SK-N-SH (cell line): ENCODE results near the gene FLT3LG. TPM values are rescaled to one million over a fixed set of nuclear protein-coding genes. Genes with fewer than 3 reads are reported as not detected.

Experiments
- CTCF ChIA-PET: fragments of 300-600, 350-600 bp; formaldehyde crosslinking; extraction: SDS; loops from one replicate; lab custom pipeline; 2021; lab: Yijun Ruan, JAX
- POLR2A ChIA-PET: fragments of 350-600 bp; sonication (Branson Sonifier 250); formaldehyde crosslinking; extraction: SDS; loops from one replicate; lab custom pipeline; 2020; ENCODE audit warnings: antibody characterized with exemption, inconsistent platforms; lab: Yijun Ruan, JAX
- DNase-seq: peaks from one replicate; pipeline ENCODE4 v3.0.0; 2012
- H2AFZ ChIP-seq: fragments of 200-600 bp; sonication (generic); 2 replicates; pipeline ENCODE4 v1.8.1; 2016; ENCODE audit warnings: antibody characterized with exemption, mild to moderate bottlenecking, low read depth
- H3F3A ChIP-seq: fragments of 200-600 bp; sonication (generic); replicated peaks from 2 replicates; pipeline ENCODE3; 2016; ENCODE audit warnings: antibody characterized with exemption, mild to moderate bottlenecking; ENCODE audit not compliant: insufficient read depth
- H3K27ac ChIP-seq, 2 experiments: fragments of 200-500 bp in 1 of 2; fragments of 200-600 bp in 1 of 2; sonication (Bioruptor generic) in 1 of 2; sonication (generic), shearing (Covaris generic) in 1 of 2; 2 replicates each; pipeline versions ENCODE4 v1.5.1 to v1.6.1; 2014 to 2016; ENCODE audit warnings: low read depth in 2 of 2, inconsistent platforms in 1 of 2, low read length in 1 of 2, mild to moderate bottlenecking in 1 of 2, mixed read lengths in 1 of 2
- H3K27me3 ChIP-seq: fragments of 200-600 bp; sonication (generic), shearing (Covaris generic); 2 replicates; pipeline ENCODE4 v1.6.1; 2016; ENCODE audit warnings: mixed run types; ENCODE audit not compliant: insufficient read depth
- H3K36me3 ChIP-seq, 2 experiments: fragments of 200-500 bp in 1 of 2; fragments of 200-600 bp in 1 of 2; sonication (Bioruptor generic) in 1 of 2; sonication (generic) in 1 of 2; replicated peaks in 1 of 2; 2 replicates each; pipeline versions ENCODE3 to v1.5.1; 2014 to 2016; ENCODE audit warnings: low read length in 1 of 2, mild to moderate bottlenecking in 1 of 2; ENCODE audit not compliant: insufficient read depth in 2 of 2, control insufficient read depth in 1 of 2
- H3K4me1 ChIP-seq, 2 experiments: fragments of 200-500 bp in 1 of 2; fragments of 200-600 bp in 1 of 2; sonication (Bioruptor generic) in 1 of 2; sonication (generic), shearing (Covaris generic) in 1 of 2; 2 replicates each; pipeline versions ENCODE4 v1.5.1 to v1.6.1; 2014 to 2016; ENCODE audit warnings: low read depth in 1 of 2, low read length in 1 of 2, mixed run types in 1 of 2; ENCODE audit not compliant: insufficient read depth in 2 of 2, control insufficient read depth in 1 of 2
- H3K4me2 ChIP-seq: fragments of 200-600 bp; sonication (generic), shearing (Covaris generic); 2 replicates; pipeline ENCODE4 v1.6.1; 2017; ENCODE audit warnings: mixed run types
- H3K4me3 ChIP-seq, 2 experiments: fragments of 200-500 bp in 1 of 2; fragments of 200-600 bp in 1 of 2; sonication (Bioruptor generic) in 1 of 2; sonication (generic), shearing (Covaris generic) in 1 of 2; 2 replicates each; pipeline versions ENCODE4 v1.5.1 to v1.8.1; 2014 to 2016; ENCODE audit warnings: low read depth in 2 of 2, inconsistent platforms in 1 of 2, low read length in 1 of 2, mild to moderate bottlenecking in 1 of 2, mixed read lengths in 1 of 2, moderate library complexity in 1 of 2
- H3K79me2 ChIP-seq: fragments of 200-600 bp; sonication (generic); 2 replicates; pipeline ENCODE4 v1.8.1; 2017; ENCODE audit warnings: mild to moderate bottlenecking; ENCODE audit not compliant: insufficient read depth
- H3K9ac ChIP-seq: fragments of 200-600 bp; sonication (generic); 2 replicates; pipeline ENCODE4 v1.6.1; 2017; ENCODE audit warnings: mixed run types
- H3K9me2 ChIP-seq: fragments of 200-600 bp; sonication (generic); 2 replicates; pipeline ENCODE4 v1.6.1; 2017; ENCODE audit warnings: mixed run types
- H3K9me3 ChIP-seq: fragments of 200-600 bp; sonication (generic); 2 replicates; pipeline ENCODE4 v1.6.1; 2017; ENCODE audit warnings: mixed run types, mild to moderate bottlenecking, moderate library complexity
- H4K20me1 ChIP-seq: fragments of 200-600 bp; sonication (generic); 2 replicates; pipeline ENCODE4 v1.6.1; 2017; ENCODE audit warnings: mild to moderate bottlenecking, mixed run types; ENCODE audit not compliant: insufficient read depth
- CTCF ChIP-seq: fragments of 200-600 bp; sonication (generic); IDR thresholded peaks from 2 replicates; pipeline ENCODE4 v1.6.1; 2017; ENCODE audit warnings: antibody characterized with exemption, mild to moderate bottlenecking, moderate library complexity
- FOXJ3 ChIP-seq: sonication (generic); formaldehyde crosslinking; IDR thresholded peaks from 2 replicates; pipeline ENCODE4 v1.5.1; 2020; ENCODE audit warnings: mild to moderate bottlenecking, missing genetic modification reagents
- FOXM1 ChIP-seq: IDR thresholded peaks from 2 replicates; pipeline ENCODE4 v1.4.0; 2012; ENCODE audit warnings: low read depth, mild to moderate bottlenecking
- MEF2A ChIP-seq: IDR thresholded peaks from 2 replicates; pipeline ENCODE4 v1.4.0; 2012; ENCODE audit warnings: low read depth, borderline replicate concordance
- MXI1 ChIP-seq: IDR thresholded peaks from 2 replicates; pipeline ENCODE4 v1.6.1; 2012; ENCODE audit warnings: mild to moderate bottlenecking, low read depth, low read length, improper control_type of control experiment
- POLR2AphosphoS5 ChIP-seq: IDR thresholded peaks from 2 replicates; pipeline ENCODE4 v1.6.1; 2012; ENCODE audit warnings: low read depth, low read length
- RAD21 ChIP-seq: IDR thresholded peaks from 2 replicates; pipeline ENCODE4 v1.6.1; 2012; ENCODE audit warnings: mild to moderate bottlenecking, low read length
- RFX5 ChIP-seq: IDR thresholded peaks from 2 replicates; pipeline ENCODE4 v1.6.1; 2012; ENCODE audit warnings: mild to moderate bottlenecking, improper control_type of control experiment, low read length
- RXRA ChIP-seq: IDR thresholded peaks from 2 replicates; pipeline ENCODE4 v1.4.0; 2012; ENCODE audit warnings: low read depth, mild to moderate bottlenecking, borderline replicate concordance
- SMC3 ChIP-seq: IDR thresholded peaks from 2 replicates; pipeline ENCODE4 v1.6.1; 2012; ENCODE audit warnings: low read depth, low read length, improper control_type of control experiment
- USF1 ChIP-seq: IDR thresholded peaks from 2 replicates; pipeline ENCODE4 v1.4.0; 2012; ENCODE audit warnings: low read depth, borderline replicate concordance
- YY1 ChIP-seq: IDR thresholded peaks from 2 replicates; pipeline ENCODE4 v1.4.0; 2012; ENCODE audit warnings: low read depth, mild to moderate bottlenecking
- WGBS: methylation state at CpG from one replicate; pipeline ENCODE4 v1.1.6; 2017; ENCODE audit warnings: low lambda C conversion rate; 5-methylcytosine and 5-hydroxymethylcytosine counted together
- polyA plus RNA-seq, 3 experiments: library from polyadenylated mRNA; depleted of rRNA; stranded (reverse); fragments of >200 nt; gene quantifications; 2 replicates each; pipeline ENCODE4 v1.2.3, GENCODE V29; 2012

The FLT3LG gene
- polyA plus RNA-seq, 1 of the 3 experiments (the other 2 are of a cell fraction), result 6.4 TPM

GRCh38 chr19:49506575-49507105, 32.6 kb downstream of the FLT3LG start:
- H4K20me1 ChIP-seq, result no peaks in the 10 kb centered on the region
- no peaks in the 10 kb centered on the region for H3K27me3 ChIP-seq
- no peak overlapping the region for H2AFZ ChIP-seq
- H3K9me3 ChIP-seq, result no peaks in the 10 kb centered on the region
- H3K9ac ChIP-seq, result no peak overlapping the region
- ChIA-PET POLR2A (no interaction called here), CTCF (interaction anchor here (0.6 to 5.9 kb wide), 9 partner anchors 8 to 74 kb away, joined by 3 to 26 read pairs (median 4); partner anchors contain the start of gene RCN3)
- whole genome bisulfite sequencing, result 60% methylated on average over 7 of the region's 8 CpGs
- TF ChIP-seq FOXM1 (no peak), RFX5 (no peak), FOXJ3 (CRISPR knock-in tag) (no peak), POLR2AphosphoS5 (no peak), RAD21 (peak; percentile 82), MEF2A (no peak), USF1 (no peak), SMC3 (peak; percentile 71), CTCF (peak; percentile 76), RXRA (no peak)
- no peaks in the 10 kb centered on the region for H3K36me3 ChIP-seq
- no peak overlapping the region for H3K4me2 ChIP-seq
- H3K27ac ChIP-seq, result no peak overlapping the region
- no peaks in the 10 kb centered on the region for H3K79me2 ChIP-seq
- DNase-seq, result peak; percentile 84
- no peaks in the 10 kb centered on the region for H3K9me2 ChIP-seq
- H3F3A ChIP-seq, result peaks cover 5% of the 10 kb centered on the region
- H3K4me1 ChIP-seq, result peaks cover 0 to 2% of the 10 kb centered on the region in 2 experiments; a peak in 1 of 4 replicates
- no peak overlapping the region; a peak in 1 of 4 replicates for H3K4me3 ChIP-seq

GRCh38 chr19:49507803-49508494, 33.9 kb downstream of the FLT3LG start:
- no peak for DNase-seq
- no peak for TF ChIP-seq YY1
- TF ChIP-seq MXI1, result no peak
- TF ChIP-seq, all 33 proteins: peak for 0
- WGBS, result 83% methylated on average over 12 of the region's 12 CpGs
- Histone ChIP-seq H3K9me2 (no peaks in the 10 kb centered on the region), H3F3A (no peaks in the 10 kb centered on the region), H2AFZ (no peak overlapping the region), H3K27ac (no peak overlapping the region), H3K4me1 (peaks cover 0 to 5% of the 10 kb centered on the region in 2 experiments; a peak in 1 of 4 replicates), H4K20me1 (no peaks in the 10 kb centered on the region), H3K9me3 (no peaks in the 10 kb centered on the region), H3K79me2 (no peaks in the 10 kb centered on the region), H3K4me3 (no peak overlapping the region), H3K27me3 (no peaks in the 10 kb centered on the region), H3K4me2 (no peak overlapping the region), H3K36me3 (no peaks in the 10 kb centered on the region), H3K9ac (no peak overlapping the region)
- CTCF ChIA-PET, result interaction anchor here (1.1 to 3.1 kb wide), 3 partner anchors 14 to 62 kb away, joined by 3 to 16 read pairs (median 4); no protein-coding TSS in a partner anchor
- POLR2A ChIA-PET, result no interaction called here
